UCSD-AML1 (cell line): ENCODE results near the gene CCDC137.
A peak's percentile ranks its signal among the peaks of the same experiment; 100 is the strongest.
"Not testable (repeated sequence)": the region's sequence is repeated elsewhere in the genome, so short reads cannot be mapped to it uniquely, and the experiment has no call there.

Source experiments
- DNase-seq: peaks from one replicate; lab custom pipeline; 2025; ENCODE audit not compliant: unreplicated experiment; lab: John Stamatoyannopoulos, UW

Gene CCDC137, protein sequence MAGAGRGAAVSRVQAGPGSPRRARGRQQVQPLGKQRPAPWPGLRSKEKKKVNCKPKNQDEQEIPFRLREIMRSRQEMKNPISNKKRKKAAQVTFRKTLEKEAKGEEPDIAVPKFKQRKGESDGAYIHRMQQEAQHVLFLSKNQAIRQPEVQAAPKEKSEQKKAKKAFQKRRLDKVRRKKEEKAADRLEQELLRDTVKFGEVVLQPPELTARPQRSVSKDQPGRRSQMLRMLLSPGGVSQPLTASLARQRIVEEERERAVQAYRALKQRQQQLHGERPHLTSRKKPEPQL

DNA sequence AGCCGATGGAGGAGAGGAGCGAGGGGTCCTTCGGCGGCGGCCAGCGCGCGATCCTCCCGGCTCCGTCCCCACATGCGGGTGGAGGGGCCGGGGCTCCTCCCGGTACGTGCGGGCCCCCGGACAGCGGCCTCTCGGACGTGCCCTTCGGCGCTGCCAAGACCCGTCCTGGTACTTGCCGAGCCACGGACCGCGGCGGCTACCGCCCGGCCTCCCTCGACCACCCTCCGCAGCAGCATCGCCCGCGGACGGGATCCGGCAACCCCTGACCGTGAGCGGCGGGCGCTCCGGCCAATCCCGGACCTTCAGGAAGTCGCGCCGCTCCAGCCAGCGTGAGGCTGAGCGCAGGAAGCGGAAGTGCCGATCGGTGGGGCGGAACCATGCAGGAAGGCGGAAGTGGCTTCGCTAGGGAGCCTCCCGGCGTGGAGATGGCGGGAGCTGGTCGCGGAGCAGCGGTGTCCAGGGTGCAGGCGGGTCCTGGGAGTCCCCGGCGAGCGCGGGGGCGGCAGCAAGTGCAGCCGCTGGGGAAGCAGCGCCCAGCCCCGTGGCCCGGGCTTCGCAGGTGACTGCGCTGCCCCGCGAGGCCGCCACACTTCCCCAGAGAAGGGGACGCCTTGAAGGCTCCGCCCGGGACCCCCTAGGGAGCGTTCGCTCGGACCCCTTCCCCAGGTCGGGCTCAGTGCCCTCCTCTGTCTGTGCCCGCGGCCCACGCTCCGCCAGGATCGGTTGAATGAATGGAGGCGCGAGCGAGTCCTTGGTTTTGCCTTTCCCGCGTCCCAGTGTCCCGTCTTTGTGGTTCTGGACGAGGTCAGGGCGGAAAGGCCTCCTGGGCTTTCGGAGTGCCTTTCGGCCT lies at the start of gene CCDC137, which contains the start of gene OXLD1:
Gene CCDC137 (plus strand): TSS at position 396 of the 850 bp plus-strand sequence. CDS start 30 bp downstream, at position 426.
Gene OXLD1 (minus strand): TSS at position 264 of the 850 bp plus-strand sequence. CDS start 28 bp downstream, at position 236.
- peak; percentile 94 for DNase-seq

DNA sequence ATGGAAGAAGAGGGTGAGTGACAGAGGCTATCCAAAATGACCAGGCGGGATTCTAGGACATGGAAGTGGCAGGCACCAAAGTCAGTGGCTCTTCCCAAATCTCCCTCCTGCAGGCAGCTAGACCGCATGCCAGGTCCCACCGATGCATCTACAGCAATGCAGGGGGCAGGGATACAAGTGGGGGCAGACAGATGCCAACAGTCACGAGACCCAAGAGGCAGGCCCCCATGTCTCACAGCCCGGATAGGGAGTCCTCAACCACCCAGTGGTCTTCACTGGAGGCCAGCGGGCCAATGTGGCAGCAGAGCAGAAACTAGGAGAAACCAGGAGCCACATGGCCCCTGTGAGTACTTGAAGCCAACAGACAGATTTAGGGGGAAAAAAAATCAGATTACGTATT lies 49.7 kb upstream of the CCDC137 start:
- DNase-seq, result no peak

DNA sequence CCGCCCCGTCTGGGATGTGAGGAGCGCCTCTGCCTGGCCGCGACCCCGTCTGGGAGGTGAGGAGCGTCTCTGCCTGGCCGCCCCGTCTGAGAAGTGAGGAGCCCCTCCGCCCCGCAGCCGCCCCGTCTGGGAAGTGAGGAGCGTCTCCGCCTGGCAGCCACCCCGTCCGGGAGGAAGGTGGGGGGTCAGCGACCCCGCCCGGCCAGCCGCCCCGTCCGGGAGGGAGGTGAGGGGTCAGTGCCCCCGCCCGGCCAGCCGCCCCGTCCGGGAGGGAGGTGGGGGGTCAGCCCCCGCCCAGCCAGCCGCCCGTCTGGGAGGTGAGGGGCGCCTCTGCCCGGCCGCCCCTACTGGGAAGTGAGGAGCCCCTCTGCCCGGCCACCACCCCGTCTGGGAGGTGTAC lies 48.2 kb upstream of the CCDC137 start:
- DNase-seq, result not testable (repeated sequence)

DNA sequence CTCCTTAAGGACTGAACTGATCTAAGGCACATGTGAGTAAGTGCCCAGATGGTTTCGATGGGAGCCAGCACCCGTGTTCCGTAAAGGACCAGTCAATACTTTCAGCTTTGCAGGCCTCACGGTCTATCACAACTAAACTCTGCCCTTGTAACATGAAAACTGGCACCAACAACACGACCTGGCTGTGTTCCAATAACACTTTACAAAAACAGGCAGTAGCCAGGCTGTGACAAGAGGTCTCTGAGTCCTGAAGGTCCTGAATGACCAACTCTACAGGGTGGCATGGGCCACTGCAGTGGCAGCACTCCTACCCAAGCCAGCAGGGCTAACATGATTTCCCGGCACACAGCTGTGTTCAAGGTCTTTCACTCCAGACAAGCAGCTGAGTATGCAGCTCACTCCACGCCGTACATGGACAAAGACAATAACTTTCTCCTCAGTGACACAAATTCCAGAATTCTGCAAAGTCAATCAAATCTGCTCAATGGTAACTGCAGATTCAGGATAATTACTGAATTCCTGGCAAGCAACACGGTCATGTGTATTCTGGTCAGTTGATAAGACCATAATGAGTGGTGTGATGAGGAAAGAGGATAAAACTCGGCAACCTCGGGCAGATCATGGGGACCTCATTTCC lies 44.9 kb upstream of the CCDC137 start:
- DNase-seq, result no peak

DNA sequence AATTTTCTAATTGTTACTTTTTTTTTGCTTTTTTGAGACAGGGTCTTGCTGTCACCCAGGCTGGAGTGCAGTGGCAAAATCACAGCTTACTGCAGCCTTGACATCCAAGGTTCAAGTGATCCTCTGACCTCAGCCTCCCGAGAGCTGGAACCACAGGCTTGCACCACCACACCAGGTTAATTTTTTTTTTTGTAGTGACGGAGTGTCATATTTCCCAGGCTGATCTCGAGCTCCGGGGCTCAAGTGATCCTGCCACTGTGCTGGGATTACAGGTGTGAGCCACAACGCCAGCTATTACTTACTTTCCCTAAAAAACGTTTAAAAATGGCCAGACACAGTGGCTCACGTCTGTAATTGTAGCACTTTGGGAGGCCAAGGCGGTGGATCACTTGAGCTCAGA lies 36.3 kb upstream of the CCDC137 start:
- no peak for DNase-seq

DNA sequence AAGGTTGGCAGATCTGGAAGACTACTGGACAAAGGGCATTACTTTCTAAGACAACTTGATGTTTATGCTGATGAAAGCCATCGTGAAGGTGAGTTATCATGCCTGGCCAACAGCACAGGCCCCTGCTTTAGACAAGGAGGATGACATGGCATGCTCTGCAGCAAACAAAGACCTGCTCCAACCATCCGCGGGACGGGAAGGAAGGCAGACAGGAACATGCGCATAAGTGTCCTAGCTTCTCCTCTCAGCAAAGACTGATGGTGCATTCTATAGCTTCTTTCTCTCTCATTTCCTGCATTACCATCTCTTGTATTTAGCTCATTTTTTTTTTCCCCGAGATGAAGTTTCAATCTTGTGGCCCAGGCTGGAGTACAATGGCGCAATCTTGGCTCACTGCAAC lies 35.1 kb upstream of the CCDC137 start:
- DNase-seq, result no peak

DNA sequence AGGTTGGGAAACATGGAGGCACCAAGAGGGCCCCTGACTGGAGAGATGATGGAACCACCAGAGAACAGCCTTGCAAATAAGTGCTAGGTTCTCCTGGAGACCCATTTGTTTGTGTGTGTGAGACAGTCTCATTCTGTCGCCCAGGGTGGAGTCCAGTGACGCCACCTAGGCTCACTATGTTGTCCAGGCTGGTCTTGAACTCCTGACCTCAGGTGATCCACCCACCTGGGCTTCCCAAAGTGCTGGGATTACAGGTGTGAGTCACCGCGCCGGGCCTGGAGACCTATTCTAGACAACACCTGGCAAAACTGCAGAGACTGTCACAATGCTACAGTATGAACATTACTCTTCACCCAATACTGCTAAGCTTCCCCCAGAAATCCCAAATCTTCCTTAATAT lies 31.1 kb upstream of the CCDC137 start:
- DNase-seq, result no peak

DNA sequence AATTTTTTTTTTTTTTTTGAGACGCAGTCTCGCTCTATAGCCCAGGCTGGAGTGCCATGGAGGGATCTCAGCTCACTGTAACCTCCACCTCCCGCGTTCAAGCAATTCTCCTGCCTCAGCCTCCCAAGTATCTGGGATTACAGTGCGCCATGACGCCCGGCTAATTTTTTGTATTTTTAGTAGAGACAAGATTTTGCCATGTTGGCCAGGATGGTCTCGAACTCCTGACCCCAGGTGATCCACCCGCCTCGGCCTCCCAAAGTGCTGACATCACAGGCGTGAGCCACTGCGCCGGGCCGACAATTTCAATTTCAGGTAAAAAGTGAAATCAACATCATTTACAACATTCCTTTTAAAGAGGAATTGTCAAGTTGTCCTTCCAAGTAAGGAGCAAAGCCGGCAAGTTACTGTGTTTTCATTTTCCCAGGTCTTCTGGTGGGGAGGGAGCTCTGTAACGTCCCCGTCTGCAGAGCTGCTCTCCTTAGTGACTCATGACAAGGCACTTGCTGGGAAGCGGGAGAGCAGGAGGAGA lies 30.5 kb upstream of the CCDC137 start:
- no peak for DNase-seq

DNA sequence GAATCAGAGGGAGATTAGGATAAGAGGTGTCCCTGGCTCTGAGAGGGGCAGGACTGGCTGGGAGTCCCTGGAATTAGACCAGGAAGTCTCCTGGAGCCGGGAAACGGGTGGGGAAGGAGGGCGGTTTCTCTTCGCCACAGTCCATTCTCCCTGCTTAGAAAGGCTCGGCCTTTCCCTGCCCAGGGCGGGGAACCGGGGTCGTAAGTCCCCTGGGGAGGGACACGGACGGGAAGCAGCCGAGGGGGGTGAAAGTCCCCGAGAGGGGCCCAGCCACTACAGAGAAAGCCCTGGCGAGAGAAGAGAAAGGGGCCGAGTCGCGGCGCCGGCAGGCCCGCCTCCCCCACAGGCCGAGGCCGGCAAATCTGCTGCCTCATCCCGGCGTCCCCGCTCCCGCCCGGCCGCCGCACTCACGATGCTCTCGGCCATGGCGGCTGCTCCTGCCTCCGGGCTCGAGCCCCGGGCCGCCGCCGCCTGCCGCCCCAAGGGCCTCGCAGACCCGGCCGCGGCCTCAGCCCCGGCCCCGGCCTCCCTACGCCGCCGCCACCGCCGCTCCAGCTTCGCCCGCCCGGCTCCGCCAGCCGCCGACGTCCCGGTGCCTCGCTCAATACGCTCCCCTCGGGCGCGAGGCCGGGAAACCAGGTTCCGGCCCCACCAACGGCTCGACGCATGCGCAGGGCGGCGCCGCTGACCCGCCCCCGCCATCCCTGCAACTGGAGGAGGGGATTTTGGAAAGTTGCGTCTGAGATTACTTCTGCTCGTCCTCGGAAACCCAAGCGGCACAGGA lies 29.8 kb upstream of the CCDC137 start, which contains the start of the genes NPLOC4 and TSPAN10:
Gene NPLOC4 (minus strand): TSS at position 608 of the 784 bp plus-strand sequence. CDS start 182 bp downstream, at position 426.
Gene TSPAN10 (plus strand): TSS at position 692 of the 784 bp plus-strand sequence. CDS start 5,217 bp downstream, outside the sequence.
- DNase-seq, result peak; percentile 88

DNA sequence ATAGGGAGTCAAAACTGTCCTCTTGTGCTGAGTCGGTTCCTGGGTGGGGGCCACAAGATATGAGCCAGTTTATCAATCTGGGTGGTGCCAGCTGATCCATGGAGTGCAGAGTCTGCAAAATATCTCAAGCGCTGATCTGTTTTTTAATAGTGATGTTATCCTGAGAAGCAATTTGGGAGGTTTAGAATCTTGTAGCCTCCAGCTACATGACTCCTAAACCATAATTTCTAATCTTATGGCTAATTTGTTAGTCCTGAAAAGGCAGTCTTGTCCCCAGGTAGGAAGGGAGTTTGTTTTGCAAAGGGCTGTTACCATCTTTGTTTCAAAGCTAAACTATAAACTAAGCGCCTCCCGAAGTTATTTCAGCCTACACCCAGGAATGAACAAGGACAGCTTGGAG lies 27.9 kb upstream of the CCDC137 start:
- no peak for DNase-seq

DNA sequence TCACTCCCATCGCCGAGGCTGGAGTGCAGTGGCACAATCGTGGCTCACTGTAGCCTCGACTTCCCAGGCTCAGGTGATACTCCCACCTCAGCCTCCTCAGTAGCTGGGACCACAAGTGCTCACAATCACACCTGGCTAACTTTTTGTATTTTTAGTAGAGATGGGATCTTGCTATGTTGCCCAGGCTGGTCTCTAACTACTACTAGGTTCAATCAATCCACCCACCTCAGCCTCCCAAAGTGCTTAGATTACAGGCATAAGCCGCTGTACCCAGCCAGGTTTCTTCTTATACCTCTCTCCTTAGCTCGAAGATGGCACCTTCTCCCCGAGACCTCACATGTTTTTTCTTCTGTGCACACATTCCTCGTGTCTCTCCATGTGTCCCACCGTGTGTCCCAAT lies 26.5 kb upstream of the CCDC137 start:
- DNase-seq, result no peak

DNA sequence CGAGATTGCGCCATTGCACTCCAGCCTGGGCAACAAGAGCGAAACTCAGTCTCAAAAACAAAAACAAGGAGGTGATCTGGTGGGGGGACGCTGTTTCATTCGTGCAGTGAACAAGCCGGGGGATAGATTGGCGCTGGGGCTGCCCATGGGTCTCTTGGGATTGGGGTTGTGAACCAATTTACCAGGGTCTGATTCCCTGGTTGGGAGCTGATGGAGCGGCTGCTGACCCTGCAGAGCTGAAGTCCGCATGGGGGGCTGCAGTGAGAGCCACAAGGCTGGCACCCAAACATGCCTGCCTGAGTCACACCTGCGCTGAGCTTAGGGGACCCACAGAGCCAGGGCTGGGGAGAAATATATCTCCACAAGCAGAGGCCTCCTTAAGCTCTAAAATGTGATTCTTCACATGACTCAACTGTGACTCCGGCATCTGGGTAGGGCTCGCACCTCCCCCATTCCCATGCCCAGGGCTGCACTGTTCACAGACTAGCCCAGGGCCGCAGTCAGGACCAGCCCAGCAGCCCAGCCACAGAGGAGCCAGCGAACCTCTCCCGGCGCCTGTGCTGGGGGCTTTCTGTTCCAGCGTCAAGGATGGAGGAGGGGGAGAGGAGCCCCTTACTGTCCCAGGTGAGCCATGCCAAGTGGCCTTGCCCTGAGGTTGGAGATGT lies 24.6 kb upstream of the CCDC137 start:
- no peak for DNase-seq

DNA sequence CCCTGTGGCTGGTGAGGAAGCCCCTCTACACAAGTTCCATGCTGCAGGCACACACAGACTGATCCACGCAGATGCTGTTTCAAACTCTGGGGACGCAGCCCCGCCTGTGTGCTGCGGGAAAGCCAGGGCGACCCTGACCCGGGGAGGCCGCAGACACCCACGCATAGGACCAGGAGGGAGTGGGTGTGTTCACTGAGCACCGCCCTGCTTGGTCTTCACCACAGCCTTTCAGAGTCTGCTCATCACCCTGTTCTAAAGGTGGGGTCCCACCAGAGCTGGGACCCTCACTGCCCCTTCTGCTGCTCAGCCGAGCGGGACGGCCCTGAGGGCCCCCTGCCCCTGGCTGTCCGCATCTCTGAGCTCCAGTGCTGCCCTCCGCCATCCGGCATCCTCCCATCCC lies 22.0 kb upstream of the CCDC137 start:
- no peak for DNase-seq

DNA sequence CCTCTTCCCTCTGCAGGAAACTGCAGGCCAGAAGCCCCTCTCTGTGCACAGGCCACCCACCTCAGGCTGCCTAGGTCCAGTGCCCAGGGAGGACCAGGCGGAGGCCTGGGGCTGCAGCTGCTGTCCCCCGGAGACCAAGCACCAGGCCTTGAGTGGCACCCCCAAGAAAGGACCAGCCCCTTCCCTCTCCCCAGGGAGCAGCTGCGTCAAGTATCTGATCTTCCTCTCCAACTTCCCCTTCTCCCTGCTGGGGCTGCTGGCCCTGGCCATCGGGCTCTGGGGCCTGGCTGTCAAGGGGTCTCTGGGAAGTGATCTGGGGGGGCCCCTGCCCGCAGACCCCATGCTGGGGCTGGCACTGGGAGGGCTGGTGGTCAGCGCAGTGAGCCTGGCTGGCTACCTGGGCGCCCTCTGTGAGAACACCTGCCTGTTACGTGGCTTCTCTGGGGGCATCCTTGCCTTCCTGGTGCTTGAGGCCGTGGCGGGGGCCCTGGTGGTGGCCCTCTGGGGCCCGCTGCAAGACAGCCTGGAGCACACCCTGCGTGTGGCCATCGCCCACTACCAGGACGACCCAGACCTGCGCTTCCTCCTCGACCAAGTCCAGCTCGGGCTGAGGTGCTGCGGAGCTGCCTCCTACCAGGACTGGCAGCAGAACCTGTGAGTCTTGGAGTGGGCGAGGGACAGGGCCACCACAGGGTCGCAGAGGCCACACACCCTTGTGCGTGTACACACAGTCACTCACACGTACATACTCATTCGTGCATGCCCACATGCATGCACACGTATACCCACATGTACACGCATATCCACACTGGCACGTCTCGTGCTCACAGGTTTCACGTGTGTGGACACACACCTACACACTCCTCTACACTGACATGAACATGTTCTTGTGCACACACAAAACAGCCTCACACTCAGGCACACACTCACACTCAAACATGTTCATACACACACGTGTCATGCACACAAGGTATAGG lies 21.3 kb upstream of the CCDC137 start:
- no peak for DNase-seq

DNA sequence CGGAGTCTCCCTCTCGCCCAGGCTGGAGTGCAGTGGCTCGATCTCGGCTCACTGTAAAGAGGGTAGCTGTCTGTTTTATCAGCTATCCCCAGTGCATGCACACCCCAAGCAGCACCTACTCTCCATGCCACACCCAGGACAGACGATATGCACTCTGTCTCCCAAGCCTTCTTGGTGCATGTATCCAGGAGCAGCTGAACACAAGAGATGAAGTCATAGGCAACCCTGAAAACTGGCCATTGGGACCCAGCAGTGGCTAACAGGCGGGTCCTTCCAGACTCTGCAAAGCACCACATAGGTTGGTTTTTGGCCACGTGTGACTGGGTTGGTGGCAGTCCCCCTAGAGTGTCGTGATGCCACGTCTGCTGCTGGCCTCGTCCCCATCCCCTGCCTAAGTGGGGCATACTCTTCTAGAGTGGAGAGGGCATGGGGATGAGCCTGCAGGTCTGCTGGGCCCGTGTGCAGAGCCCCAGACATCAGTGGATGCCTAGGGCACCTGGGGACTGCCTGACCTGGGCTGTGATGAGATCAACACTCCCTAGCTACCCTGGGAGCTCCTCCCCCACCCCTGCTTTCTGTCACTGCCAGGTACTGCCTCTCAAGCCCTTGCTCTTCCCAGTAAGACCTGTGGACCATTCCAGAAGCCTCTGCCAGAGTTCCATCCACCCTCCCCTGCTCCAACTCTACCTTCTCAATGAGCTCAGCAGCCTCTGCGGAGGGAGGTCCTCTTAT lies 19.5 kb upstream of the CCDC137 start:
- DNase-seq, result no peak

DNA sequence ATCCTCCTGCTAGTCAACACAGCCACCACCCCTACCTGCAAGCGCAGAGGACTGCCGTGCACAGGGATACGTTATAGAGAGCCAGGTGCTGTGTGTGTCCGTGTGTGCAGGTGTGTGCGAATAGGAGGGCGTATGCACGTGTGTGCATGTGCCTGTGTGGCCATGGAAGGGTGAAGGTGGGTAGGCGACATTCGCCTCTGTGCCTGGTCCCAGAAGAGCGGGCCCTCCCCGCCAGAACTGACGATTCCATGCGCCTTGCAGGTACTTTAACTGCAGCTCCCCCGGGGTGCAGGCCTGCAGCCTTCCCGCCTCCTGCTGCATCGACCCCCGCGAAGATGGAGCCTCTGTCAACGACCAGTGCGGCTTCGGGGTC lies 18.9 kb upstream of the CCDC137 start:
- DNase-seq, result no peak

DNA sequence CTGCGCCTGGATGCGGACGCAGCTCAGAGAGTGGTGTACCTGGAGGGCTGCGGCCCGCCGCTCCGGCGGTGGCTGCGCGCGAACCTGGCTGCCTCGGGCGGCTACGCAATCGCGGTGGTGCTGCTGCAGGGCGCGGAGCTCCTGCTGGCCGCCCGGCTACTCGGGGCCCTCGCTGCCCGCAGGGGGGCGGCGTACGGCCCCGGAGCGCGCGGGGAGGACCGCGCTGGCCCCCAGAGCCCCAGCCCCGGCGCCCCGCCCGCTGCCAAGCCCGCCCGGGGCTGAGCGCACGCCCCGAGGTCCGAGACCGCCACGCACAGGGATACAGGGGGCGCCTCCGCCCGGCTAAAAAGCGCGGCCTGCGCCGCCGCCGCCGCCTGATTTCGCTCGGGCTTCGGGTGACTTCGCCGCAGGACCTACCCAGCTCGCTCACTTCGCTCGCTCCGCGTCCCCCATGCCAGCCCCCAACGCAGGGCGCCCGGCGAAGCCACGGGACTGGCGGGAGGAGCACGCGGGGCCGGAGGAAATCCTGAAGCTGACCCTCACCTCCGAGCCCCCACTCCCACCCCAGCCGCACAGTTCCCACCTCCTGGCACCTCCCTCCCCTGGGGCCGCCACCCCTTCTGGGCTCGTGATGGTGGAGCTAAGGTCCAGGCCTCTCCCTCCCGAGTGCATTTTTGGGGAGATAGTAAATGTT lies 18.4 kb upstream of the CCDC137 start:
- no peak for DNase-seq

DNA sequence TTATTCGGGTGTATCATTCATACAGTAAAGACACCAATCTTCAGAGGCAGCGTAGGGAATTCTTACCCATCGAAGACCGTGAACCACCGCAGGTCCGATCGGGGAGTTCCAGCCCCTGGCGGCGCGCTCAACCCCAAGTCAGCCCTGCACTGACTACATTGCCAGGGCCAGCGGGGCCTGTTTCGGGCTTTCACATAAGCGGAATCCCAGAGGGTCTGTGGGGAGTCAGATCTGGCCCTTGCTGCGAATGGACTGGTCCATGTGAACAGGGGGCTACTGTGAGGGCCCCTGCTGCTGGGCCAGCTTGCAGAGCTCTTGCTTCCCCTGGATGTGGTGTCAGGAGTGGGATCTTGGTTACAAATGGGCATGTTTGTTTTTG lies 17.8 kb upstream of the CCDC137 start:
- no peak for DNase-seq
